GM10248 (cell line): ENCODE results near the gene ALLC.

Experiments used
- CTCF ChIA-PET: fragments of 300-600 bp; sonication (Branson Sonifier 250); formaldehyde crosslinking; extraction: SDS; loops from one replicate; lab custom pipeline; 2021; ENCODE audit warnings: antibody characterized with exemption; lab: Yijun Ruan, JAX
- POLR2A ChIA-PET: fragments of 350-650 bp; sonication (Branson Sonifier 250); formaldehyde crosslinking; extraction: SDS; loops from one replicate; lab custom pipeline; 2020; ENCODE audit warnings: antibody characterized with exemption; lab: Yijun Ruan, JAX
- DNase-seq: peaks from one replicate; pipeline ENCODE4 v3.0.0; 2012; ENCODE audit errors: extremely low spot score
- TF ChIP-seq, protein P1 (sequence below): IDR thresholded peaks from 2 replicates; pipeline ENCODE4 v1.5.1; 2012; ENCODE audit warnings: mild to moderate bottlenecking, low read depth; ENCODE audit errors: extremely low read depth, missing control alignments, control extremely low read depth

Gene ALLC

DNA sequence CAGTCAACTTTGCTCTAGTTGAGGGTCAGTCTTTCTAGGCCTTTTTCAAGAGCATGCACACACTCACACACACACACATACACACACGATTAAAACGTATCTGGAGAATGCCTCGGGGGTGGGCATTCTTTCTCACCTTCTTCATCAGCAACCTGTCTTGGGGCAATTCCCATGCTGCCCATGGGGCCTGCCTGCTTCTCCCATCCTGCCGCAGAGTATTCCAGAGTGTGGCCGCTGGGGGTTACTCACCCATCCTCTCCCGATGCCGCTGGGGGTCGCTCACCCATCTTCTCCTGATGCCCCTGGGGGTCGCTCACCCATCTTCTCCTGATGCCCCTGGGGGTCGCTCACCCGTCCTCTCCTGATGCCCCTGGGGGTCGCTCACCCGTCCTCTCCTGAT is 10.8 kb upstream of the ALLC start:
- CTCF ChIA-PET, result no interaction called here
- POLR2A ChIA-PET, result no interaction called here
- DNase-seq, result no peak
- TF ChIP-seq, protein P1, sequence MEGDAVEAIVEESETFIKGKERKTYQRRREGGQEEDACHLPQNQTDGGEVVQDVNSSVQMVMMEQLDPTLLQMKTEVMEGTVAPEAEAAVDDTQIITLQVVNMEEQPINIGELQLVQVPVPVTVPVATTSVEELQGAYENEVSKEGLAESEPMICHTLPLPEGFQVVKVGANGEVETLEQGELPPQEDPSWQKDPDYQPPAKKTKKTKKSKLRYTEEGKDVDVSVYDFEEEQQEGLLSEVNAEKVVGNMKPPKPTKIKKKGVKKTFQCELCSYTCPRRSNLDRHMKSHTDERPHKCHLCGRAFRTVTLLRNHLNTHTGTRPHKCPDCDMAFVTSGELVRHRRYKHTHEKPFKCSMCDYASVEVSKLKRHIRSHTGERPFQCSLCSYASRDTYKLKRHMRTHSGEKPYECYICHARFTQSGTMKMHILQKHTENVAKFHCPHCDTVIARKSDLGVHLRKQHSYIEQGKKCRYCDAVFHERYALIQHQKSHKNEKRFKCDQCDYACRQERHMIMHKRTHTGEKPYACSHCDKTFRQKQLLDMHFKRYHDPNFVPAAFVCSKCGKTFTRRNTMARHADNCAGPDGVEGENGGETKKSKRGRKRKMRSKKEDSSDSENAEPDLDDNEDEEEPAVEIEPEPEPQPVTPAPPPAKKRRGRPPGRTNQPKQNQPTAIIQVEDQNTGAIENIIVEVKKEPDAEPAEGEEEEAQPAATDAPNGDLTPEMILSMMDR, result no peak

DNA sequence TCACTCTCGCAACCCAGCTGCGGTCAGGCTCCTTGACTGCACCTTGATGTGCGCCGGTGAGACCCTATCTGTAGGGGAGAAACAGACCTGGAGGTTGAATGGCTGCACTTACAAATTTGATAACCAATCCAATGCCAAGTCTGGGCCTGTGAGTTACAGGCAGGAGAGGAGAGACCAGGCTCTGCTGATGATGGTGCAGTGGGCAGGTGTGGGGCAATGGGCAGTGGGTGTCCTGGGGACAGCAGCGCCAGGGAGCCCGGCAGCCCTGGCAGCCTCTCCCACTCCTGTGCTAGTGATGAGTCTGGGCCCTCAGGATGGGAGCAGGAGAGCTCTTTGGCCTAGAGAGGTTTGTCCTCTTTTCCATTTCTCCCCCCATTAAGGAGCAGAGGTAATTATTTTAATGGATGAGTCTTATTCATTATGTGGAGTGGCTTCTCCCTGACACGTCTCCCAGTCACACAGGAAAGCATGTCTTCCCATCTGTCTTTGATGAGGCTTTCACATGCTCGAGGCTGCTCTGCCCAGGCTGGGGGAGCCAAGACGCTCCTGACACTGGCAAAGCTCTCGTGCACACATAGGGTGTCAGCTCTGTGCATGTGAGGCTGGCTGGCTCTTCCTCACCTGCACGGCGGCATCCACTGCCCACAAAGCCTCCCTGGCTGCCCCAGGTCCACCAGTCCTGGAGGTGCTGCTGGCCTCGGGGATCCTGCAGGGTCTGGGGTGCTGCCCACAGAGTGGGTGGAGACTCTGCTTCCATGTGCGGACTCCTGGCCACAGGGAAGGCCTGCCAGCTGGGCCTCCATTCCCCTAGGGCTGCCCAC is 10.0 kb upstream of the ALLC start:
- TF ChIP-seq, protein P1, result no peak
- no peak for DNase-seq
- ChIA-PET POLR2A (no interaction called here), CTCF (no interaction called here)

GRCh38 chr2:3648652-3649177 is 9.3 kb upstream of the ALLC start:
- TF ChIP-seq, protein P1, result no peak
- POLR2A ChIA-PET, result no interaction called here
- no peak for DNase-seq
- CTCF ChIA-PET, result interaction anchor here (1.3 to 2.0 kb wide), 4 partner anchors 11 to 75 kb away, joined by 3 to 6 read pairs (median 4); no protein-coding TSS in a partner anchor

DNA sequence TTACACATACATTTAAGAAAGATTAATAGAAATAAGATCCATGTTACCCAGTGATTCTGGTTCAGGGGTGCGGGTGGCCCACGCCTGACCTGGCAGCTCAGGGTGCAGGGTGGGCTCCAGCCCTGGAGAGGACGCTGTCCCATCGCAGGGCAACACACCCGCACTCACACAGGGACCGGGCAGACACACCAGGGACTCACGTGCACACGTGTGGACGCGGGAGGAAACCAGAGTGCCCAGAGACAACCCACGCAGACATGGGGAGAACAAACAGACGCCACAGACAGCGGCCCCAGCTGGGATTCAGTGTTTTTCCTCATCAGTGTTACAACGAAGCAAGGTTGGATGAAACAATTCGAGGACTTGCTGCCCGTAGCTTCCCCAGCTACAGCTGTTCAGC is 8.4 kb upstream of the ALLC start:
- CTCF ChIA-PET, result interaction anchor here (0.7 to 2.0 kb wide), 6 partner anchors 11 to 188 kb away, joined by 3 to 6 read pairs (median 4); no protein-coding TSS in a partner anchor
- no peak for DNase-seq
- POLR2A ChIA-PET, result no interaction called here
- TF ChIP-seq, protein P1, result no peak

GRCh38 chr2:3650140-3650920 is 7.7 kb upstream of the ALLC start:
- TF ChIP-seq, protein P1, result no peak
- no peak for DNase-seq
- CTCF ChIA-PET, result interaction anchor here (1.0 to 2.7 kb wide), 17 partner anchors 8 to 228 kb away, joined by 3 to 15 read pairs (median 5); partner anchors contain the start of genes COLEC11 and RNASEH1
- POLR2A ChIA-PET, result no interaction called here
